VCaP (cell line): Measurements from ENCODE around the gene GPHN.
A peak's percentile ranks its signal among the peaks of the same experiment; 100 is the strongest.
"Not testable (repeated sequence)": the region's sequence is repeated elsewhere in the genome, so short reads cannot be mapped to it uniquely, and the experiment has no call there.

ENCODE experiments used
- H3K27ac ChIP-seq: fragments of 450-650 bp; 2 replicates; pipeline ENCODE4 v1.5.1; 2017
- CTCF ChIP-seq: fragments of 450-650 bp; conservative IDR thresholded peaks from 2 replicates; pipeline ENCODE4 v1.5.1; 2017; ENCODE audit warnings: mild to moderate bottlenecking, moderate library complexity

Gene GPHN

GRCh38 chr14:66530526-66530925, 22.6 kb downstream of the GPHN start:
- no peak for TF ChIP-seq CTCF
- no peak overlapping the region for H3K27ac ChIP-seq

- no peak for TF ChIP-seq CTCF
- no peak overlapping the region for H3K27ac ChIP-seq
Measured at GRCh38 chr14:66539034-66539433, 31.1 kb downstream of the GPHN start.

- TF ChIP-seq CTCF, result no peak
- no peak overlapping the region for H3K27ac ChIP-seq
Measured at GRCh38 chr14:66540038-66540437, 32.1 kb downstream of the GPHN start.

GRCh38 chr14:66541627-66542026, 33.7 kb downstream of the GPHN start:
- no peak overlapping the region for H3K27ac ChIP-seq
- no peak for TF ChIP-seq CTCF

GRCh38 chr14:66543996-66544395, 36.0 kb downstream of the GPHN start:
- TF ChIP-seq CTCF, result no peak
- H3K27ac ChIP-seq, result no peak overlapping the region

GRCh38 chr14:66545191-66545590, 37.2 kb downstream of the GPHN start:
- H3K27ac ChIP-seq, result not testable (repeated sequence)

GRCh38 chr14:66545751-66546150, 37.8 kb downstream of the GPHN start:
- H3K27ac ChIP-seq, result not testable (repeated sequence)

GRCh38 chr14:66563731-66564130, 55.8 kb downstream of the GPHN start:
- TF ChIP-seq CTCF, result no peak
- H3K27ac ChIP-seq, result no peak overlapping the region

- TF ChIP-seq CTCF, result 0 out of 2 replicates have a peak, but pooled peaks have one; percentile 11
- no peak overlapping the region for H3K27ac ChIP-seq
Measured at GRCh38 chr14:66568220-66568619, 60.3 kb downstream of the GPHN start.
